HG03558 (cell line): ENCODE results near the gene CCL14.
"Not testable (repeated sequence)": the region's sequence is repeated elsewhere in the genome, so short reads cannot be mapped to it uniquely, and the experiment has no call there.

ENCODE experiments used
- ATAC-seq: cut with Tn5 transposase; IDR thresholded peaks from one replicate; pipeline ENCODE4 v1.9.1; 2021; ENCODE audit warnings: moderate number of reproducible peaks; ENCODE audit not compliant: unreplicated experiment; ENCODE audit errors: extremely low read depth

Gene CCL14

DNA sequence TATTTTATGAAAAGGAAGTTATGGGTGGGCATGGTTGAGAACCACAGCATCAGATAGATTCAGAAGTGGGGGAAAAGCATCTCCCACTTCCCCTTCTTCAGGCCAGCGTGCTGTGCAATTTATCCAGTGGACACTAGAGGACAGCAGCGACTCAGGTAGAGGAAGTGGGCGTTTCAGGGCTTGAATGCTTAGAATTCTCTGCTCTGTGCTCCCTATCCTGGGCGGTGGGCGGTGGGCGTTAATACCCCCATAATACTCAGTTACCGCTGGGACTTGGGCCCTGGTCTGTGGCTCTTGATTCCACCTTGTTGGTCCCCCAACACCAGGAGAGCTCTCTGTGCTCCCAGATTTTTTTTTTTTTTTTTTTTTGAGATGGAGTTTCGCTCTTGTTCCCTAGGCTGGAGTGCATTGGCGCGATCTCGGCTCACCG is 39.4 kb downstream of the CCL14 start:
- no peak for ATAC-seq

DNA sequence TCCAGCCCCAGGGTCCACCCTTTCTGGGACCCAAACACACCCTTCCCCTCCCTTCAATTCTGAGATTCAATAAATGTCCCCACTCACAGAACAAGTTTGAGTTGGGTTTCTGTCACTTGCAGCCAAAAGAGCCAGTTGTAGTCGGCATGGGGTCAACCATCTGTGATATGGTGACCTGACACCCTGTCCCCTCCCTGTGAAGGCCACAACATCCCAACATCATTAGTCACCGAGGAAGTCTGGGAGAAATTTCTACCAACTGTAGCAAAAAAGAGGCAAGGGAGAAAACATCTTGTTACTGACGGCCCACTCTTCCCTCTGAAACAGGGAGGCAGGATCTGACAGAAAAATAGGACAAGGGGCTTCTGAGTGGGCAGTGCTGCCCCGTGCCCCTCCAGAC is 42.4 kb downstream of the CCL14 start:
- ATAC-seq = no peak

DNA sequence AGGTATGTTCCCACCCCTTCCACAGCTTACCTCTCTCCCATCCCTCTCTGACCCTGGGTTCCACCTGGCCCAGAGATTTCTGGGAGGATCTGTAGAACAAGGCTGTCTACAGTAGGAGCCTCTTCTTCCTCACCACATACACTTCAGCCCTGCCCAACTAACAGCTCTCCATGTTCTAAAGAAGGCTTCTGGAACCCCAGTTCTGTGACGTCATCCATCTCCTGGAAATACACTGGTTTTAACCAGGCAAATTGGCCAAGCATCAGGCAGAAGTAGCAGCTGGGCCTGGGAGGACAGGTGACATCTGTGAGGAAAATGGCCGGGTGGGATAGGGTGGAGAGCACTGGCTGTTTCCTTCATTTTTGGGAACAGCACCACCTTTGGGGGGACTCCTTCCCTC is 43.0 kb downstream of the CCL14 start, which contains the start of gene LYZL6:
LYZL6 (minus strand) TSS at position 177 of the 400 bp plus-strand sequence. CDS start 4,357 bp downstream, outside the sequence.
- ATAC-seq = no peak

GRCh38 chr17:35942588-35943186 is 43.8 kb downstream of the CCL14 start:
- no peak for ATAC-seq

DNA sequence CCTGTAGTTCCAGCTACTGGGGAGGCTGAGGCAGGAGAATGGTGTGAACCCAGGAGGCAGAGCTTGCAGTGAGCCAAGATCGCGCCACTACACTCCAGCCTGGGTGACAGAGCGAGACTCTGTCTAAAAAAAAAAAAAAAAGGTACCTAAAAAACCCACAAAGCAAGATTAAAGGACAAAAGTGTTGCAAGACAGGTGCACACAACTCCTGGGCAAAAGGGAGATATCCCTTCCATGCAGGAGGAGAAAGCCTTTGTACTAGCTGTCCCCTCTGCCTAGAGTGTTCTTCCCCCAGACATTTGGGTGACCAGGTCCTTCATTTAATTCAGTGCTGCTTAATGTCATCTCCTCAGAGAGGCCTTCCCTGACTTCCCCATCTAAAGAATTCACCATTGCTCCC is 48.0 kb downstream of the CCL14 start:
- ATAC-seq = not testable (repeated sequence)

- ATAC-seq = no peak
Observed at GRCh38 chr17:35936063-35936462, 50.5 kb downstream of the CCL14 start.

- no peak for ATAC-seq
Observed at GRCh38 chr17:35934760-35935159, 51.8 kb downstream of the CCL14 start.
